ENCODE data around the gene ACAP2.

The ACAP2 gene

DNA sequence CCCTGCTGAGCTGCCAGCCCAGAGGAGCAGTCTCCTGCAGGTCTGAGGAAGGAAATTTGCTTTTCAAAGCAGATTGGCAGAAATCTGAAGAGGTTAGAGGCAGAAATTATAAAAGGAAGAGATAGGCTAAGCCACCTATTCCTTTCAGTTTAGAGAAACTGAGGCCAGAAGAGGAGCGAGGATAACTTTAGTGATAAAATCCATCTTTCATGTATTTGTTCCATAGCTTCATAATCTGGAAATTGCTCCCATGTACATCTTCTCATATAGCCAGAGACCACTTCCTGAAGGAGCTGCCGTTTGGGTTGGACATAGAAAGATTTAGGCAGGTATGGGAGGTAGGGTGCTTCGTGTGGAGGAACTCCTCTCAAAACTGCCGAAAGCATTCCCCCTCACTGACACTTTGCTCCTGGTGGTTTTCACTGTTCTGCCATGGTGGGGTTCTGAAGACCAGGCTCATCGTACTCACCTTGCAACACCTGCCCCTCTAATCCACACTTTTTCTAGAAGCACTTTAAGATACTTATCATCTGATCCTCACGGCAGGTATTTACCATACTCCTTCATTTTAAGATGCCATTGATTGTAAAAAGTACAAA lies 670 bp upstream of the ACAP2 start:
- H3K4me3 ChIP-seq (ENCODE audit: low read depth, low read length), result peak overlapping the region; percentile 20
- no peak for DNase-seq (ENCODE audit: low read depth)
- TF ChIP-seq, protein P1, sequence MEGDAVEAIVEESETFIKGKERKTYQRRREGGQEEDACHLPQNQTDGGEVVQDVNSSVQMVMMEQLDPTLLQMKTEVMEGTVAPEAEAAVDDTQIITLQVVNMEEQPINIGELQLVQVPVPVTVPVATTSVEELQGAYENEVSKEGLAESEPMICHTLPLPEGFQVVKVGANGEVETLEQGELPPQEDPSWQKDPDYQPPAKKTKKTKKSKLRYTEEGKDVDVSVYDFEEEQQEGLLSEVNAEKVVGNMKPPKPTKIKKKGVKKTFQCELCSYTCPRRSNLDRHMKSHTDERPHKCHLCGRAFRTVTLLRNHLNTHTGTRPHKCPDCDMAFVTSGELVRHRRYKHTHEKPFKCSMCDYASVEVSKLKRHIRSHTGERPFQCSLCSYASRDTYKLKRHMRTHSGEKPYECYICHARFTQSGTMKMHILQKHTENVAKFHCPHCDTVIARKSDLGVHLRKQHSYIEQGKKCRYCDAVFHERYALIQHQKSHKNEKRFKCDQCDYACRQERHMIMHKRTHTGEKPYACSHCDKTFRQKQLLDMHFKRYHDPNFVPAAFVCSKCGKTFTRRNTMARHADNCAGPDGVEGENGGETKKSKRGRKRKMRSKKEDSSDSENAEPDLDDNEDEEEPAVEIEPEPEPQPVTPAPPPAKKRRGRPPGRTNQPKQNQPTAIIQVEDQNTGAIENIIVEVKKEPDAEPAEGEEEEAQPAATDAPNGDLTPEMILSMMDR (conservative IDR thresholded peaks at IDR 0.05; ENCODE audit: low read depth, low read length), result no peak

DNA sequence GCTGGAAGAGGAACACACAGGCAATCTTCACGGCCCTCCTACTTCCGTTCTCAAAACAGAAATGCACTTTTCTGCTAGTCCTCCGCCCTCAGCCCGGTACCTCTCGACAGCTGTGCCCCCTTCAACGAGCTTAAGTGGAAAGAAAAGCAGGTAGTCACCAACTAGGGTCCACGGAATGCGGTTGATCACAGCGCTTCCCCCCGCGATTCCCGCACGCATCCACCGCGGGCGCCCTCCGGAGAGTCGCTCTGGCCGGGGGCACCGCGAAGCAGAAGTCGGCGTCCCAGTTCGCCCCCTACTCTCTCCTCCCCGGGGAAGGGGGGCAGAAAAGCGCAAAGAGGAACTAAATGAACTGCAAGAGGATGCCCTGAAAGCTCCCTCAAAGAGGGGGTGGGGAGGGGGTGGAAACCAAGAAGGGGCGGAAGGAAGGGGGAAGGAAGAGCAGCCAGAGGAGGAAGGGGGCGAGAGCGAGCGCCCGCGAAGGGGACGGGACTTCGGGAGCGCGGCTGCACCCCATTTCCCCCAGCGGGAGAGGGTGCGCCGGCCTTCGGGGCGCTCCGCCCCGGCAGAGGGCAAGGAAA lies 738 bp downstream of the ACAP2 start:
- peak; percentile 44 for DNase-seq (ENCODE audit: low read depth)
- TF ChIP-seq, protein P1 (conservative IDR thresholded peaks at IDR 0.05; ENCODE audit: low read depth, low read length), result no peak
- peak overlapping the region; percentile 89 for H3K4me3 ChIP-seq (ENCODE audit: low read depth, low read length)

DNA sequence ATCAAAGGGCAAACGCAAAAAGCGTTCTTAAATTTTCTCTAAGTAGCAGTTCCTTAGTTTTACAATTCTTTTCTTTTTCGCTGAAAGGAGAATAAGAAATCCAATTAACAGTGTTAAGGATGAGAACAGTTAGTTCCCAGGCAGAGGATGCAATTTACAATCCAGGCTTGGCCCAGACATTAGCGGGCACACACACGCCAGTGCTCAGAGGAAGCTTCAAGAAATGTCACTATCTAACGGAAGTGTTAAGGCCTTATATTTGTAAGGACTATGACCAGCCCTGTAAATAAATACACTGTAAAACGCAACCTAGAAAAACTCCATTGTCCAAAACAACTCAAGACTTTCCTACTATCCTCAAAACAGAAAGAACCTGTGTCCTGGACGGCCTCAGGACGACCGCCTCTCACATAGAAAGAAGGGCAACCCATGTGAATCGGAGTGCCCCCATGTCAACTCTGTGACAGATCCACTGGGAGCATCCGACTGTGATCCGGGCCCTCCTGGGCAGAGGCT lies 1.3 kb downstream of the ACAP2 start:
- TF ChIP-seq, protein P1 (conservative IDR thresholded peaks at IDR 0.05; ENCODE audit: low read depth, low read length), result no peak
- DNase-seq (ENCODE audit: low read depth), result no peak
- peak overlapping the region; percentile 89 for H3K4me3 ChIP-seq (ENCODE audit: low read depth, low read length)

- DNase-seq (ENCODE audit: low read depth), result peak; percentile 28
- TF ChIP-seq, protein P1 (conservative IDR thresholded peaks at IDR 0.05; ENCODE audit: low read depth, low read length), result no peak
- H3K4me3 ChIP-seq (ENCODE audit: low read depth, low read length), result peak overlapping the region; percentile 89
Measured at GRCh38 chr3:195441051-195441450, 1.8 kb downstream of the ACAP2 start.

DNA sequence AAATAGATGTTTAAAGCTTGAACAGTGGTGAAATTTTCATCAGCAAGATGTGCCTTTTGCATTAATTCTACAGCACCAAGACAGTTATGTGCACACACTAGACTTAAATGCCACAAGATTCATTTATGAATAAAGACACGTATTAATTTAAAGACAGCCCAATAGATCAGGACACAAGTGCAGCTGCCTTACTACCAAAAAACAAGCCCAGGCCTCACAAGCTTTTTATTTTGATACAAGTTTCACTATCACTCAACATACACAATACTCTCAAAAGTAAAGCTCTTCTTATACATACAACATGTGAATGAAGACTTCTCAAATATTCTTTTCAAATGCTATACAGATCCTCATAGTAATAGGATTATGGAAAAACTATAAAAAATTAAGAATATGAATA lies 2.4 kb downstream of the ACAP2 start:
- H3K4me3 ChIP-seq (ENCODE audit: low read depth, low read length), result peak overlapping the region; percentile 89
- TF ChIP-seq, protein P1 (conservative IDR thresholded peaks at IDR 0.05; ENCODE audit: low read depth, low read length), result no peak
- no peak for DNase-seq (ENCODE audit: low read depth)

DNA sequence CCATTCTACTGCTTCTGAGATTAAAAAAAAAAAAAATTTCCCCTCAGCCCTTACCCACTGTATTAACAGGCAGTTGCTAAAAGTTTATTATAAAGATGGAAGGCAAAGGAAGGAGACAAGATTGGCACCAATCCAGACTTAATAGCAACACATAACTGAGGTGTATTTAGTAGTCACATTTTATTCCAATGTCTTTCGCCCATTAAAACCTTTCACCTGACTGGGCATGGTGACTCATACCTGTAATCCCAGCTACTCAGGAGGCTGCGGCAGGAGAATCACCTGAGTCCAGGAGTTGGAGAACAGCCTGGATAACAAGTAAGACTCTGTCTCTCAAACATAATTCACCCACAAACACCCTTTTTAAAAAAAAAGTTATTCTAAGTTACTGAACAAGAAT lies 4.4 kb downstream of the ACAP2 start:
- H3K4me3 ChIP-seq (ENCODE audit: low read depth, low read length), result no peak overlapping the region
- no peak for DNase-seq (ENCODE audit: low read depth)
- TF ChIP-seq, protein P1 (conservative IDR thresholded peaks at IDR 0.05; ENCODE audit: low read depth, low read length), result no peak

DNA sequence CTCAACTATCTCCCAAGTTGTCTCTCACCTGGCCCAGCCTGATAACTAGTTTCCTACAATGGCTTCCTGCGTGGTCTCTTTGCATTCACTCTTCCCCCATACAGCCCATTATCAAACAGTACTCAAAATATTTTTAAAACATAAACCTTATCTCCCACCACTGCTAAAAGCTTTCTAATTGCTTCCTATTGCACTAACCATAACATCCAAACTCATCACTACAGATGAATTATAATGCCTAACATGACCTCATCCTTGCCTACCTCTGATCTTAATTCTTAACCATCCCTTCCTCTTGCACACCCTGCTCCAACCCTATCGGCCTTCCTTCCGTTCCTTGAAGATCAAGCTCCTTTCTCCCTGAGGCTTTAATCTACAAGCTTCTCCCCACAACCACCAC lies 17.0 kb downstream of the ACAP2 start:
- DNase-seq (ENCODE audit: low read depth), result no peak
- TF ChIP-seq, protein P1 (conservative IDR thresholded peaks at IDR 0.05; ENCODE audit: low read depth, low read length), result no peak
- H3K4me3 ChIP-seq (ENCODE audit: low read depth, low read length), result no peak overlapping the region

Data from choroid plexus epithelial cell (primary cell).